Activated CD8-positive, alpha-beta T cell treated with anti-CD3 and anti-CD28 coated beads, Interleukin-2, amount 10 ng/mL, durations not matched to agents 7 days and 5 days (primary cell): ENCODE results near the gene ADGRE1. TPM values are rescaled to one million over a fixed set of nuclear protein-coding genes. Genes with fewer than 3 reads are reported as not detected.

ENCODE experiments used
- ATAC-seq: fragments of 150-1000 bp; cut with Tn5 transposase; one replicate; pipeline ENCODE4 v1.10.0; 2021; ENCODE audit warnings: moderate library complexity
- CTCF ChIA-PET: fragments of 350-600 bp; sonication (Branson Sonifier 250); formaldehyde crosslinking; loops from one replicate; lab custom pipeline; 2021; ENCODE audit warnings: antibody characterized with exemption; lab: Charles Lee
- POLR2A ChIA-PET: fragments of 350-600 bp; sonication (Branson Sonifier 250); formaldehyde crosslinking; loops from one replicate; lab custom pipeline; 2021; ENCODE audit warnings: antibody characterized with exemption; lab: Charles Lee
- DNase-seq: peaks from one replicate; pipeline ENCODE4 v3.0.0-alpha.2; 2020
- H3K27ac Mint-ChIP-seq: one replicate; pipeline ENCODE4 v1.8.0; 2021; ENCODE audit warnings: mild to moderate bottlenecking, mixed read lengths
- H3K27me3 Mint-ChIP-seq: one replicate; pipeline ENCODE4 v1.8.0; 2021; ENCODE audit warnings: low read depth, mixed read lengths
- H3K36me3 Mint-ChIP-seq: one replicate; pipeline ENCODE4 v1.8.0; 2021; ENCODE audit warnings: low read depth, mixed read lengths
- H3K4me1 Mint-ChIP-seq: one replicate; pipeline ENCODE4 v1.8.0; 2021; ENCODE audit warnings: low read depth, mixed read lengths
- H3K4me3 Mint-ChIP-seq: one replicate; pipeline ENCODE4 v1.8.0; 2021; ENCODE audit warnings: mild to moderate bottlenecking, mixed read lengths
- H3K9me3 Mint-ChIP-seq: one replicate; pipeline ENCODE4 v1.8.0; 2022; ENCODE audit warnings: mixed read lengths; ENCODE audit not compliant: insufficient read depth
- total RNA-seq, 2 experiments: library from RNA; stranded (reverse); gene quantifications; one replicate each; pipeline ENCODE4 v1.2.3, GENCODE V29; 2021

Gene ADGRE1
- total RNA-seq, 2 experiments from 2014 or later, result 0.47 to 0.50 TPM

DNA sequence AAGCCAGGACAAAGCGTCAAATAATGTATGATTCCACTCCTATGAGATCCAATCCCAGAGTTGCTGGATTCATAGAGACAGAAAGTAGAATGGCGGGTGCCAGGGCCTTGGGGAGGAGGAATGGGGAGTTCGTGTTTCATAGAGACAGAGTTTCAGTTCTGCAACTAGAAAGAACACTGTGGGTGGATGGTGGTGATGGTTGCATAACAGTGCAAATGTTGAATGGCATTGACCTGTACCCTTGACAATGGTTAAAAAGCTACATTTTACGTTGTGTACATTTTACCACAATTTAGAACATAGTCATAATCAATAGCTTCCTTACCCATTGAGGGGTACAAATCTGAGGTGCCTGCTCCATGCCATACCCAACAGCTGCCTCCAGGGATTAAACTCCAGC is 100.5 kb downstream of the ADGRE1 start:
- no peaks in the 10 kb centered on the region for H3K27me3 Mint-ChIP-seq
- H3K36me3 Mint-ChIP-seq, result peaks cover 2% of the 10 kb centered on the region
- ChIA-PET POLR2A (no interaction called here), CTCF (interaction anchor here (1.4 kb wide), 1 partner anchor 97 kb away, joined by 4 read pairs; no protein-coding TSS in a partner anchor)
- no peak overlapping the region for H3K27ac Mint-ChIP-seq
- H3K9me3 Mint-ChIP-seq, result peaks cover 16% of the 10 kb centered on the region
- H3K4me3 Mint-ChIP-seq, result no peak overlapping the region
- no peaks in the 10 kb centered on the region for H3K4me1 Mint-ChIP-seq
- ATAC-seq (no peak), DNase-seq (no peak)

GRCh38 chr19:6988257-6988656 is 100.9 kb downstream of the ADGRE1 start:
- H3K27ac Mint-ChIP-seq, result no peak overlapping the region
- ATAC-seq (no peak), DNase-seq (no peak)
- no peaks in the 10 kb centered on the region for H3K4me1 Mint-ChIP-seq
- ChIA-PET POLR2A (interaction anchor here (0.6 kb wide), 1 partner anchor 196 kb away, joined by 6 read pairs; no protein-coding TSS in a partner anchor), CTCF (interaction anchor here (1.4 kb wide), 1 partner anchor 97 kb away, joined by 4 read pairs; no protein-coding TSS in a partner anchor)
- H3K4me3 Mint-ChIP-seq, result no peak overlapping the region
- H3K36me3 Mint-ChIP-seq, result peaks cover 2% of the 10 kb centered on the region
- no peaks in the 10 kb centered on the region for H3K27me3 Mint-ChIP-seq
- H3K9me3 Mint-ChIP-seq, result peaks cover 16% of the 10 kb centered on the region

Other genes starting within 250 kb of the ADGRE1 start
- 10 to 100 TPM; 47.1 to 47.6 TPM for gene TNFSF14, start 217.4 kb upstream of the ADGRE1 start, total RNA-seq
- 1 to 10 TPM in 1 of 2 experiments, under 1 TPM in 1; 0.52 to 1.2 TPM for gene C3, start 166.9 kb upstream of the ADGRE1 start, total RNA-seq
- gene GPR108, start 150.0 kb upstream of the ADGRE1 start, total RNA-seq, result 10 to 100 TPM; 76.7 to 85.6 TPM
- 10 to 100 TPM; 13.9 to 15.2 TPM for gene TRIP10, start 147.9 kb upstream of the ADGRE1 start, total RNA-seq
- 10 to 100 TPM; 28.2 to 28.5 TPM for gene SH2D3A, start 120.1 kb upstream of the ADGRE1 start, total RNA-seq
- gene VAV1, start 114.9 kb upstream of the ADGRE1 start, total RNA-seq, result 100 to 1,000 TPM; 122 to 125 TPM
- not detected for gene MBD3L2B, start 133.9 kb downstream of the ADGRE1 start, total RNA-seq
- gene MBD3L5, start 143.0 kb downstream of the ADGRE1 start, total RNA-seq, result not detected
- not detected for gene MBD3L4, start 152.6 kb downstream of the ADGRE1 start, total RNA-seq
- not detected for gene MBD3L2, start 161.7 kb downstream of the ADGRE1 start, total RNA-seq
- not detected for gene MBD3L3, start 171.1 kb downstream of the ADGRE1 start, total RNA-seq
- gene ZNF557, start 182.1 kb downstream of the ADGRE1 start, total RNA-seq, result 10 to 100 TPM; 16.5 to 16.7 TPM